Spleen (tissue), 11 donors: ENCODE data around the gene LMF1. TPM values are rescaled to one million over a fixed set of nuclear protein-coding genes. Genes with fewer than 3 reads are reported as not detected.

ENCODE experiments used
- DNase-seq: peaks from one replicate; pipeline ENCODE4 v3.0.0-alpha.2; 2020
- H3K27ac ChIP-seq, 8 donors: fragments of 200-600 bp; sonication (generic) in 7 of 8; 1 replicate in 4 of 8; 2 replicates in 4 of 8; pipeline versions ENCODE4 v1.5.0 to v1.8.0; 2016 to 2021; ENCODE audit warnings: inconsistent platforms in 4 of 8, mild to moderate bottlenecking in 4 of 8, moderate library complexity in 1 of 8
- H3K27me3 ChIP-seq, 7 donors: fragments of 200-600 bp; sonication (generic) in 6 of 7; replicated peaks in 1 of 7; 1 replicate in 4 of 7; 2 replicates in 3 of 7; pipeline versions ENCODE4 v1.5.0 to v1.8.0; 2016 to 2021; ENCODE audit warnings: inconsistent platforms in 3 of 7, mild to moderate bottlenecking in 1 of 7
- H3K36me3 ChIP-seq, 6 donors: fragments of 200-600 bp; sonication (generic) in 5 of 6; 1 replicate in 4 of 6; 2 replicates in 2 of 6; pipeline versions ENCODE4 v1.5.0 to v1.8.0; 2016 to 2021; ENCODE audit warnings: inconsistent platforms in 2 of 6
- H3K4me1 ChIP-seq, 6 donors: fragments of 200-600 bp; sonication (generic) in 5 of 6; 1 replicate in 3 of 6; 2 replicates in 3 of 6; pipeline versions ENCODE4 v1.5.0 to v1.8.0; 2016 to 2021; ENCODE audit warnings: inconsistent platforms in 3 of 6
- H3K4me3 ChIP-seq, 8 donors: fragments of 200-600 bp; sonication (generic) in 7 of 8; 1 replicate in 4 of 8; 2 replicates in 4 of 8; pipeline versions ENCODE4 v1.5.0 to v1.8.0; 2016 to 2021; ENCODE audit warnings: inconsistent platforms in 4 of 8, mild to moderate bottlenecking in 4 of 8, moderate library complexity in 2 of 8
- H3K9me3 ChIP-seq, 8 donors: fragments of 200-600 bp; sonication (generic) in 7 of 8; 1 replicate in 4 of 8; 2 replicates in 4 of 8; pipeline versions ENCODE4 v1.5.0 to v1.8.0; 2016 to 2021; ENCODE audit warnings: inconsistent platforms in 4 of 8
- POLR2A ChIP-seq, 3 donors: fragments of 450-650 bp; IDR thresholded peaks; one replicate each; pipeline ENCODE4 v1.5.1; 2017; ENCODE audit warnings: antibody characterized with exemption in 3 of 3, mild to moderate bottlenecking in 1 of 3
- POLR2AphosphoS5 ChIP-seq, 3 donors: sonication (generic); formaldehyde crosslinking; IDR thresholded peaks; one replicate each; pipeline ENCODE4 v1.5.1; 2017; ENCODE audit warnings: antibody characterized with exemption in 3 of 3
- WGBS, 5 donors: extraction: QIAGEN DNeasy Blood & Tissue Kit in 3 of 5; methylation state at CpG; one replicate each; pipeline versions ENCODE4 v1.1.5 to v1.1.7; 2013 to 2018; 5-methylcytosine and 5-hydroxymethylcytosine counted together
- intact Hi-C: fragments of 100-400 bp; cut with DNase I; formaldehyde crosslinking; loops from one replicate; pipeline ENCODE4 v1.15.0; 2023; ENCODE audit warnings: low total_unique reads
- polyA plus RNA-seq, 3 donors: library from polyadenylated mRNA; stranded (reverse); fragments of 200-250 nt; gene quantifications; one replicate each; pipeline ENCODE4 v1.2.1, GENCODE V29; 2013
- total RNA-seq, 7 donors: library from RNA; depleted of rRNA in 3 of 7; stranded (reverse); fragments of >200 nt in 3 of 7; fragmentation: NEBNext Ultra II Directional in 4 of 7; extraction: Animal tissue kit (Norgen Biotek cat#: 25700) in 4 of 7; gene quantifications; one replicate each; pipeline versions ENCODE4 v1.1.0 to v1.2.1, GENCODE V29; 2016 to 2021
- TF ChIP-seq, protein P1 (sequence below), 11 experiments: fragments of 200-600 bp in 7 of 11; fragments of 450-650 bp in 4 of 11; sonication (generic) in 4 of 11; IDR thresholded peaks in 8 of 11; conservative IDR thresholded peaks in 3 of 11; 1 replicate in 7 of 11; 2 replicates in 4 of 11; pipeline versions ENCODE4 v1.4.0 to v1.8.0; 2016 to 2021; ENCODE audit warnings: antibody characterized with exemption in 11 of 11, inconsistent platforms in 4 of 11, mild to moderate bottlenecking in 1 of 11
- donor health status: healthy with polysubstance abuse.
- donor health status: DM: no; HTN: no; CAD: no; lungs with moderate emphysema.
- donor health status: DM: no; HTN: no; CAD: no.
- donor health status: Bipolar disorder and iron deficiency.
- donor health status: healthy.
- donor health status: DM: no; HTN: no; CAD: no.
- donor health status: DM: yes; HTN: yes; CAD: no.

LMF1 gene
- total and polyA plus RNA-seq, 10 donors = 10.4 to 57.6 (median 32.5) TPM

DNA sequence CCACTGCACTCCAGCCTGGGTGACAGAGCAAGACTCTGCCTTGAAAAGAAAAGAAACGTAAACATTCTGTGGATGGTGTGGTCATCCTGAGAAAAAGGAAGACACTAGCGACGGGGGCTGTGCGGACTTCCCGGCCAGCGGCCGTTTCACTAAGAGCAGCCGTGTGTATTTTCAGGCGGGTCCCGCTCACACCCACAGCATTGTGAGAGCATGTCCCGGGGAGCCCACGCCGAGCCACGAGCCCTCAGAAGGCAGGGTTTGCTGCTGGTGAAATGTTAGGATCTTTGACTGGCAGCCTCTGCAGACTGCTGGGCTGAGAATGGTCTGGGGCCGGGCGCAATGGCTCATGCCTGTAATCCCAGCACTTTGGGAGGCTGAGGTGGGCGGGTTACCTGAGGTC, 40.3 kb downstream of the LMF1 start:
- H3K4me1 ChIP-seq = no peaks in the 10 kb centered on the region

GRCh38 chr16:930076-930475, 40.7 kb downstream of the LMF1 start:
- DNase-seq = peak; percentile 55

More for the DNA sequence above, 40.3 kb downstream of the LMF1 start:
- DNase-seq = peak; percentile 42
- Histone ChIP-seq H3K27ac (no peak overlapping the region), H3K27me3 (no peaks in the 10 kb centered on the region), H3K4me3 (no peak overlapping the region), H3K36me3 (peaks cover 0 to 80% (median 34%) of the 10 kb centered on the region in 6 donors), H3K9me3 (peaks cover 0 to 6% (median 2%) of the 10 kb centered on the region in 8 donors)
- WGBS, 5 donors = 89 to 97% (median 93%) methylated on average over 12 to 17 of the region's 17 CpGs
- TF ChIP-seq, protein P1, sequence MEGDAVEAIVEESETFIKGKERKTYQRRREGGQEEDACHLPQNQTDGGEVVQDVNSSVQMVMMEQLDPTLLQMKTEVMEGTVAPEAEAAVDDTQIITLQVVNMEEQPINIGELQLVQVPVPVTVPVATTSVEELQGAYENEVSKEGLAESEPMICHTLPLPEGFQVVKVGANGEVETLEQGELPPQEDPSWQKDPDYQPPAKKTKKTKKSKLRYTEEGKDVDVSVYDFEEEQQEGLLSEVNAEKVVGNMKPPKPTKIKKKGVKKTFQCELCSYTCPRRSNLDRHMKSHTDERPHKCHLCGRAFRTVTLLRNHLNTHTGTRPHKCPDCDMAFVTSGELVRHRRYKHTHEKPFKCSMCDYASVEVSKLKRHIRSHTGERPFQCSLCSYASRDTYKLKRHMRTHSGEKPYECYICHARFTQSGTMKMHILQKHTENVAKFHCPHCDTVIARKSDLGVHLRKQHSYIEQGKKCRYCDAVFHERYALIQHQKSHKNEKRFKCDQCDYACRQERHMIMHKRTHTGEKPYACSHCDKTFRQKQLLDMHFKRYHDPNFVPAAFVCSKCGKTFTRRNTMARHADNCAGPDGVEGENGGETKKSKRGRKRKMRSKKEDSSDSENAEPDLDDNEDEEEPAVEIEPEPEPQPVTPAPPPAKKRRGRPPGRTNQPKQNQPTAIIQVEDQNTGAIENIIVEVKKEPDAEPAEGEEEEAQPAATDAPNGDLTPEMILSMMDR (IDR thresholded peaks at IDR 0.05 in 8 of 11, conservative IDR thresholded peaks at IDR 0.05 in 3 of 11) = no peak
- TF ChIP-seq POLR2A (IDR thresholded peaks at IDR 0.05) = no peak
- no peak for TF ChIP-seq POLR2AphosphoS5 (IDR thresholded peaks at IDR 0.05)
- intact Hi-C loops = no loop called here

GRCh38 chr16:929227-930073, 41.3 kb downstream of the LMF1 start:
- 88 to 94% (median 90%) methylated on average over 44 to 45 of the region's 45 CpGs for WGBS, 5 donors
- peak; percentile 58 for DNase-seq
- intact Hi-C loops = no loop called here

More at GRCh38 chr16:930076-930475, 40.7 kb downstream of the LMF1 start:
- H3K4me3 ChIP-seq = no peak overlapping the region
- intact Hi-C loops = no loop called here
- H3K4me1 ChIP-seq = no peaks in the 10 kb centered on the region
- TF ChIP-seq POLR2A (IDR thresholded peaks at IDR 0.05) (no peak), POLR2AphosphoS5 (IDR thresholded peaks at IDR 0.05) (no peak)
- TF ChIP-seq, protein P1 (IDR thresholded peaks at IDR 0.05 in 8 of 11, conservative IDR thresholded peaks at IDR 0.05 in 3 of 11) = no peak
- H3K36me3 ChIP-seq = peaks cover 0 to 80% (median 34%) of the 10 kb centered on the region in 6 donors
- no peaks in the 10 kb centered on the region for H3K27me3 ChIP-seq
- WGBS, 5 donors = 84 to 95% (median 92%) methylated on average over 13 to 20 of the region's 20 CpGs
- no peak overlapping the region for H3K27ac ChIP-seq
- peaks cover 0 to 6% (median 2%) of the 10 kb centered on the region in 8 donors for H3K9me3 ChIP-seq

More at GRCh38 chr16:929227-930073, 41.3 kb downstream of the LMF1 start:
- Histone ChIP-seq H3K4me3 (no peak overlapping the region), H3K27ac (no peak overlapping the region), H3K9me3 (peaks cover 0 to 6% (median 2%) of the 10 kb centered on the region in 8 donors), H3K36me3 (peaks cover 0 to 80% (median 34%) of the 10 kb centered on the region in 6 donors), H3K4me1 (no peaks in the 10 kb centered on the region), H3K27me3 (no peaks in the 10 kb centered on the region)
- TF ChIP-seq, protein P1 (IDR thresholded peaks at IDR 0.05 in 8 of 11, conservative IDR thresholded peaks at IDR 0.05 in 3 of 11) = no peak
- TF ChIP-seq POLR2A (IDR thresholded peaks at IDR 0.05) (no peak), POLR2AphosphoS5 (IDR thresholded peaks at IDR 0.05) (no peak)
